ENCODE results near the gene MCHR1. TPM values are rescaled to one million over a fixed set of nuclear protein-coding genes. Genes with fewer than 3 reads are reported as not detected.

MCHR1 gene
- total RNA-seq, 1 donor from 2014 or later: 0.63 TPM

- TF ChIP-seq CTCF (IDR thresholded peaks at IDR 0.05; ENCODE audit: insufficient read depth, low read length, poor library complexity, severe bottlenecking): no peak
- H3K4me3 ChIP-seq (ENCODE audit: low read depth, low read length): no peak overlapping the region
- H3K36me3 ChIP-seq (ENCODE audit: control insufficient read depth, insufficient read depth, low read length): no peaks in the 10 kb centered on the region
- DNase-seq (ENCODE audit: low read depth): no peak
- no peaks in the 10 kb centered on the region for H3K27me3 ChIP-seq (ENCODE audit: control insufficient read depth, insufficient read depth, low read length)
Measured at GRCh38 chr22:40720538-40721256, 41.4 kb downstream of the MCHR1 start.

GRCh38 chr22:40721266-40721665 is 42.0 kb downstream of the MCHR1 start:
- no peak for DNase-seq (ENCODE audit: low read depth)
- Histone ChIP-seq H3K4me3 (ENCODE audit: low read depth, low read length) (no peak overlapping the region), H3K27me3 (ENCODE audit: control insufficient read depth, insufficient read depth, low read length) (no peaks in the 10 kb centered on the region), H3K36me3 (ENCODE audit: control insufficient read depth, insufficient read depth, low read length) (no peaks in the 10 kb centered on the region)
- no peak for TF ChIP-seq CTCF (IDR thresholded peaks at IDR 0.05; ENCODE audit: insufficient read depth, low read length, poor library complexity, severe bottlenecking)

GRCh38 chr22:40723396-40723933 is 44.2 kb downstream of the MCHR1 start:
- H3K27me3 ChIP-seq (ENCODE audit: control insufficient read depth, insufficient read depth, low read length): no peaks in the 10 kb centered on the region
- no peak overlapping the region for H3K4me3 ChIP-seq (ENCODE audit: low read depth, low read length)
- H3K36me3 ChIP-seq (ENCODE audit: control insufficient read depth, insufficient read depth, low read length): no peaks in the 10 kb centered on the region
- no peak for TF ChIP-seq CTCF (IDR thresholded peaks at IDR 0.05; ENCODE audit: insufficient read depth, low read length, poor library complexity, severe bottlenecking)
- no peak for DNase-seq (ENCODE audit: low read depth)

GRCh38 chr22:40726514-40726913 is 47.2 kb downstream of the MCHR1 start:
- H3K4me3 ChIP-seq (ENCODE audit: low read depth, low read length): no peak overlapping the region
- H3K27me3 ChIP-seq (ENCODE audit: control insufficient read depth, insufficient read depth, low read length): no peaks in the 10 kb centered on the region
- no peak for TF ChIP-seq CTCF (IDR thresholded peaks at IDR 0.05; ENCODE audit: insufficient read depth, low read length, poor library complexity, severe bottlenecking)

GRCh38 chr22:40727070-40727963 is 48.0 kb downstream of the MCHR1 start:
- no peaks in the 10 kb centered on the region for H3K27me3 ChIP-seq (ENCODE audit: control insufficient read depth, insufficient read depth, low read length)
- TF ChIP-seq CTCF (IDR thresholded peaks at IDR 0.05; ENCODE audit: insufficient read depth, low read length, poor library complexity, severe bottlenecking): no peak
- no peaks in the 10 kb centered on the region for H3K36me3 ChIP-seq (ENCODE audit: control insufficient read depth, insufficient read depth, low read length)
- no peak overlapping the region for H3K4me3 ChIP-seq (ENCODE audit: low read depth, low read length)
- no peak for DNase-seq (ENCODE audit: low read depth)

More at GRCh38 chr22:40726514-40726913, 47.2 kb downstream of the MCHR1 start:
- DNase-seq (ENCODE audit: low read depth): no peak
- H3K36me3 ChIP-seq (ENCODE audit: control insufficient read depth, insufficient read depth, low read length): no peaks in the 10 kb centered on the region
